Glomerular visceral epithelial cell (primary cell): ENCODE data around the gene CCDC93.
"Not testable (repeated sequence)": the region's sequence is repeated elsewhere in the genome, so short reads cannot be mapped to it uniquely, and the experiment has no call there.

Source experiments
- DNase-seq: peaks from one replicate; pipeline ENCODE4 v3.0.0-alpha.2; 2016; ENCODE audit errors: extremely low spot score

CCDC93 gene

GRCh38 chr2:117956036-117956796 is 57.7 kb downstream of the CCDC93 start:
- no peak for DNase-seq

- no peak for DNase-seq
Measured at GRCh38 chr2:117953231-117953630, 60.6 kb downstream of the CCDC93 start.

- no peak for DNase-seq
Measured at GRCh38 chr2:117952701-117953100, 61.2 kb downstream of the CCDC93 start.

DNA sequence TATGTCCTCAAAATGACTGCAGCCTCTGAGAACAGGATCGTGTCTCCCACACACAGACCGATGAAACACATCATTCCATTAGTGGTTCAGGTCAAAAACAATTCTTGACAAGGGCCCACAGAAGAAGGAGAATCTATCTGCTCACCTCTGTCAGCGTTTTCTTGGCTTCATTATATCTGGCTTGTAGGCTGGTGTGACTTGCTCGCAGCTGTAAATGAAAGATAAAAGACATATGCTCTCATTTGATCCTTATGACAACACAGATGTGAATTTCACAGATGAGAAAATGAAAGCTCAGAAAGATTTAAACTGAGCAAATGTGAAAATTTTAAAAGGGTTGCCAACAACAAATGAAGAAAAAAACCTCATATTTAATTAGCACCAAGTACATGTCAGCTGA is 61.6 kb downstream of the CCDC93 start:
- DNase-seq: no peak

- no peak for DNase-seq
Measured at GRCh38 chr2:117949806-117950205, 64.1 kb downstream of the CCDC93 start.

DNA sequence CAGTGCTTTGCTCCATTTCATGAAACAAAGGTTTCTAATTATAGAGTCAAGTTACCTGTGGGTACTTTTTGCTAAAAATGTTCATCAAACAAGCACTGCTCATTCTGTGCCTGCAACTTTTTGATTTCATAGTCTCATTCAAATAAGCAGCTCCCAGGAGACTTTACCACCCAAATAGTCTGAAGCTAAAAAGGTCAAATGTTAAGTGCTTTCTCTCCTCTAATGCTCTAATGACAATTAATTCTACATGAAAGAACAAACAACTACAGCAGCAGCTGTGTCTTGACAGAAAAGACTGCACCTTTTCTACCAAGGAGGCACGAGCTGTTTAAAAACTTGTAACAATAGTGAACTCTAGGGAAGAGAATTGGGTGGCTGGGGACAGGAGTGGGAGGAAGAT is 65.3 kb downstream of the CCDC93 start:
- no peak for DNase-seq

- no peak for DNase-seq
Measured at GRCh38 chr2:117945296-117945695, 68.6 kb downstream of the CCDC93 start.

- DNase-seq: no peak
Measured at GRCh38 chr2:117944816-117945215, 69.1 kb downstream of the CCDC93 start.

DNA sequence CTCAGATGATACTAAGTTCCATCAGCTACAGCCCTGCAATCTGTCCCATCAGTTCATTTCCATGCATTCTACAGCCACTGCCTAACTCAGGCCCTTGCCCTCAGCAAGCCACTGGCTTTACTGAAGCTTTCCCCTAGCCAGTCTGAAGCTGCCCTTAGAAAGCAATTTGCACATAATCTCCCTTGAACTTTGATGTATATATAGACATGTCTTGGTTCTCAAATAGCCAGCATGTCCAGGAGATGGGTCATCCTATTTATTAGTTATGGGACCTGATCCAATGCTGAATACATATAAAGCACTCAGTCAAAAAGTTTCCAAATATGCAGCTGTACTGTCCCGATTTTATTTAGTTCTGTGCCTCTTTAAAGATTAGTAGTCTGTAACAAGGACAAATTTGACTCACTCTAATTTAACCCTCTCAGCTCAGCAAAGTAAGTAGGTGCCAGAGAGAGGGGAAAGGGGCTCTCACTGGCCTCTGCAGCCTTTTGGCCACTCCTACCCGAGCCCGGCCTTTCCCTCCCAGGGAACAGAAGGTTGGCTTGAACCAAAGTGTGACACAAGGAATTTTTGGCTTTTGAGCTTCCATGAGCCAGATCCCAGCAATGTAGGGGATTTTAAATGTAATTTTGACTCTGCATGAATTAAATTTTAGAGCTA is 70.7 kb downstream of the CCDC93 start:
- no peak for DNase-seq

DNA sequence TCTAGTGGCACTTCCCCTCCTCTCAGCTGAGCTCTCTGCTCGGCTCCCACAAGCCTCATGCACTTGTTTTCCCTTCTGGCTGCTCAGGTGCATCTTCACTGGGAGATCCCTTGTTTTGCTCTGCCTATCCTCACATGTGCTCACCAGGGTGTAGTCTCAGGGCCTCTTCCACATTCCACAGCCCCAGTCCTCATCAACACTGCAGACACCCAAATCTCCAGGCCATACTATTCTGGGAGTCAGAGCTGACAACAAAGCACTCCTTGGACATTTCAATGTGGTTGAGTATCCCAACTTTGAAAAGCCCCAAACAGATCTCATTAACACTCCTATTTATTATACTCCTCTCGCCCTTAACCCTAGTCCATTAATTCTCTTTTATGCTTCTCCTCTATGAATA is 71.3 kb downstream of the CCDC93 start:
- DNase-seq: no peak

DNA sequence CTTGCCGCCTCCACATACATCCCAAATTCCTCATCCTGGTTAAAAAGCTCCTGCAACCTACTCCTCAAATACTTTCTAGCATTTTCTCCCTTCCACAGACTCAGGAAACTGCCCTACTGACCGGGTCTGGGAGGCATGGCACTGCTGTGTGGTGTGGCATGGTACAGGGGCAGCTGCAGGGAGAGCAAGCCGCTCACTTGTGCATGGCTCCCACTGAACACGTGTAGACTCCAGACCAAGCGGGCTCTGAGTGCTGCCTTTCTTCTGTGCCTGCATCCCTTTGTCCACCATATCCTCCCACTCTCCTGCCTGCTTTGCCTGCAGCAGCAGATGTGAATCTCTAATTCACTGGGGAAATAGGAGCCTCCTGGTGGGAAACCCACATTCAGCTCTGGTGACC is 72.2 kb downstream of the CCDC93 start:
- no peak for DNase-seq

DNA sequence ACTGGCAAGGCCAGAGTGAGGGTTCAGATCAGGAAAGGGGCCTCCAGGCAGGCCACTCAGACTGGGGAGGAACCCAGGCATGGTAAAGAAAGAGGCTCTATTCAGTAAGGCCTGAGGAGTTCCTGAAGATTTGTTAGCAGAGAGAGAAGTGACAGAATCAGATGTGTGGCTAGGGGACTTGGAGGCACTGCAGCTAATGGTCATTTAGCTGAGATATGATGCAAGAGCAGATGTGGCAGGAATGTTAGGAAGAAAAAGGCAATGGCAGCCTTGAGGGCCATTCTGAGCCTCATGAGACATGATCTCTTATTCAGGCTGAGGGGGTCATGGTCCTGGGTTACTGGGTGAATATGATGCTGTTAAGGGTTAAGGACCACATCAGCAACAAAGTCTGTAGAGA is 73.4 kb downstream of the CCDC93 start:
- no peak for DNase-seq

DNA sequence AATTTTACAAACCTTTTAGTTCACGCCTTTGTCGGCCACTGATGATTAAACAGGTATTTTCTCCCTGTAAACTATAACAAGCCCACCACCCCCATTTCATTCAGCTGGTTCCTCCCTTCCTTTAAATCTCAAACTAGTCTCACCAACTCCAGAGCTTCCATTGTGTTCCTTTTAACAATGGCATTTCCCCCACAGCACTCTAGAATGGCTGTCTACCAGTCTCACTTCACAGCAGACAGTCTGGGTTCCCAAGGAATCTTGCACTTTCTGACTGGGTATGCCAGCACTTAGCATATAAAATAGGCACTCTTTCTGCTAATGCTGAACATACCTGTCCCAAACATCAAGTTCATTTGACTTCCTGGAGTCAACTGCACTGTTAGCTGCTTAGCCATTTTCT is 75.3 kb downstream of the CCDC93 start:
- no peak for DNase-seq

DNA sequence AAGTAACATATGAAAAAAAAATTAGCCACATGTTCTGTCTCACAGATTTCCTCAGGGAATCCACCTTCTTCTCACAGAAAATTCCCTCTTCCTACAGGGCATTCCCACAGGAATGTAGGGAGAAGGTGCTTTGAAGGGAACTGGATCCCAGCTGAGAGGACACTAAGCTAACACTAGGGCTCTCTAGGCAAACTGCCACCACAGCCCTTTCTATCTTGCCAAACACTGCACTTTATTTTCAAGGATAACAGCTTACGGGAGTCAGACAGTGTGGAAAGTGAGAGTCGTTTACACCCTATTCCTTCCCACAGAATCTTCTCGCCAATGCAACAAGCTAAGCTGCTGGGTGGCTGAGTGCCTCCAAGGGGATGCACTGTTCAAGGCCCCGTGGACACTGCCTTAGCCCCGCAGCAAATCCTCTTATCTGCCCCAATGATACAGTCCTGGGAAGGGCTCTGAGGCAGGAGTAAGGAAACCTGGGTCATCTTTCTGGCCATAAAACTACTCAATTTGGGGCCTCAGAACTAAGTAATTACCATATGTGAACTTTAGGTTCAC is 76.9 kb downstream of the CCDC93 start:
- no peak for DNase-seq

DNA sequence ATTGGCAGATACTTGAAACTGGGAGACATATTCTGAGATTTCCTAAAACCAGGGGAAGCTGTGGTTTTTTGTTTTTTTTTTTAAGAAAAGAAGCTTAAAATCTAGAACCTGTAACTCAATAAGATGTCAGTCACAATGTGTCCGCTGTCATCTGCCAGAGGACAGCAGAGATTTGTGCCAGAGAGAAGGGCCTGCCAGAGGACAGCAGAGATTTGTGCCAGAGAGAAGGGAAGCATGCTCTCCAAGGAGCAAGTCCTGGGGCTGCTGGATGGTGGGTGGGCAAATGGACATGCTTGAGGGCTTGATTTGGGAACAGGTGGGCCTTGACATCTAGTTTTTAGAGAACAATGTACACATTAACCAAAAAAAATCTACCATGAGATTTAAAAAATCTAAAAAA is 77.9 kb downstream of the CCDC93 start:
- DNase-seq: no peak

DNA sequence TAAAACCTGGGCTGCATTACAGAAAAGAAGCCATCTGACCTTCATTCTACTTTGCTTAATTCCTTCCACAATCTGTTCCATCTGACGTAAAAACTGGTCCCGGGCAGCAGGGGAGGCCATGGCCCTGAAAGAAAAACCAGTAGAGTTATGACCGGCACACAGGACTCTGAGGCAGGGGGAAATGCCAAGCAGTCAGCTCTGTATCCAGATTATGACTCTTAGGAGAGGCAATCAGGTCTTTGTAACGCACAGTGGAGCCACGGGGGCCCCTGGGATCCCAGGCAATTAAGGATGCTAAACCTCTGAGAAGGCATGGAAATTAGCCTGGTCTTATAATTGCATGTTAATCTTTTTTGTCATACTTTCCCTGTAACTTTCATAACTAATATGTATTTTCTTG is 78.4 kb downstream of the CCDC93 start:
- DNase-seq: no peak

- DNase-seq: no peak
Measured at GRCh38 chr2:117933884-117934354, 80.0 kb downstream of the CCDC93 start.

DNA sequence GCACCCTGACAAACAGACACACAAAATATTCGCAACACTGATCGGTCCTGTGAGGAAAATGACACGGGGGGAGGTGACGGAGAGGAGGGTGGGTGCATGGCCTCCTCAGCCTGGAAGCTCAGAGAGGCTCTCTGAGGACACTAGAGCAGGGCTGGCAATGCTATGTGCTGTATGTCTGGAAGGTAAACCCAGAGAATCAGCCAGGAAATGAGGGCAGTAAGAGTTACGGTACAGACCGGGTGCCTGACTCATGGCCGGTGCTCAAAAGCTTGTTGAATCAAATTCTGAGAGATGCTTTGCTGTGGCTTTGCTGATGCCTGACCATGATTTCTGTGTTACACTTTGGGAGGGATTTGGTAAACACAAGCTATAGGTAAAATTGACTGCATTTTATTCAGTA is 81.9 kb downstream of the CCDC93 start:
- no peak for DNase-seq

DNA sequence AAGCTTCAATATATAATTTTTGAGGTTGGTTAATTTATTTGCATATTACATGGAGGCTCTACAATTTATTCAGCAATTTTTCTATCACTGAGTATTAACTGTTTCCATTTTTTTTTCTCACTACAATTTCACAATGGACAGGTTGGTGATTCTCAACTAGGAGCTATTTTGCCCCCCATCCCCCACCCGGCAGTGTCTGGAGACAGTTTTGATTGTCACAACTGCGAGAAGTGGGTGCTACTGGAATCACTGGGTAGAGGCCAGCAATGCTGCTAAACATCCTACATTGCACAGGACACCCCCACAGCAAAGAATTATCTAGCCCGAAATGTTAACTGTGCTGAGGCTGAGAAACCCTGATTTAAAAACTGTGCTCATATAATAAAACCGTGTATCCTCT is 82.6 kb downstream of the CCDC93 start:
- no peak for DNase-seq

DNA sequence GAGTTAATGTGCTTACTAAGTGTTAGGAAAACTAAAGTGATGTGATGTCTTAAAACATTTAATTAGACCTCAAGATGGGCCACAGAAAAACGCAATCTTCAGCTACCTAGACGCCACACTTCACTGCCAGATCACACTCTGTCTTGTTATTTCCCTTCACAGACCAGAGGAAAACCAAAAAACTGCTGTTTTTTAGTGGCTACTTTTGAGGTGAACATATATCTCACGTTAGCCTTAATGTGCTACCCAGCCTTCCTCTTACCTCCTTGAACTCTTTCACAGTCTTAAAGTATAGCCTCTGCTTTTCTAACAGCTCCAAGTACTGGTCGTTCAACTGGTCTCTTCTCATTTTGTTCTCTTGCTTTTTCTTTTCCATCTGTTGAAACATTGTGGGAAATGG is 83.1 kb downstream of the CCDC93 start:
- no peak for DNase-seq

GRCh38 chr2:117923471-117923870 is 90.4 kb downstream of the CCDC93 start:
- not testable (repeated sequence) for DNase-seq

DNA sequence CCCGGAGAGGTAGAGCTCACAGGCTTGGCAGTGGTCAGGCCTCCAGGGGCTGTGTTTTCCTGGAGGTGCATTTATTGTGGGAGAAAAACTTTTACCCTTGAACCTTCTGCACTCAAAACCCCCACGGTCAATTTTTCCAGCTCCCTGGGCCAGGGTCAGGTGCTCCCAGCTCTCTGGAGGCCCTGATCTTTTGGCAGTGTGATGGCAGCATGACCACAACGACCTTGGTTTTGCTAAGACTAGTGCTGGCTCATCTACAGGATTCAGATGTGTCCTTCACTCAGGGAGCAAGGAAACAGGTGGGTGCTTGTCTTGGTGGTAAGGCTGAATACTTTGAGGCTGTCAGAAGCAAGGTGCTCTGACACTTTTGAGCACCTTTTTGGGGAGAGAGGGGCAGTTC is 92.3 kb downstream of the CCDC93 start:
- DNase-seq: no peak

- DNase-seq: no peak
Measured at GRCh38 chr2:117918608-117919007, 95.3 kb downstream of the CCDC93 start.
